GM18867 (cell line): Measurements from ENCODE around the gene MBD4.
"Not testable (repeated sequence)": the region's sequence is repeated elsewhere in the genome, so short reads cannot be mapped to it uniquely, and the experiment has no call there.

ENCODE experiments used
- ATAC-seq: cut with Tn5 transposase; IDR thresholded peaks from one replicate; pipeline ENCODE4 v1.9.1; 2021; ENCODE audit warnings: mild to moderate bottlenecking, moderate library complexity; ENCODE audit not compliant: unreplicated experiment

MBD4 gene

DNA sequence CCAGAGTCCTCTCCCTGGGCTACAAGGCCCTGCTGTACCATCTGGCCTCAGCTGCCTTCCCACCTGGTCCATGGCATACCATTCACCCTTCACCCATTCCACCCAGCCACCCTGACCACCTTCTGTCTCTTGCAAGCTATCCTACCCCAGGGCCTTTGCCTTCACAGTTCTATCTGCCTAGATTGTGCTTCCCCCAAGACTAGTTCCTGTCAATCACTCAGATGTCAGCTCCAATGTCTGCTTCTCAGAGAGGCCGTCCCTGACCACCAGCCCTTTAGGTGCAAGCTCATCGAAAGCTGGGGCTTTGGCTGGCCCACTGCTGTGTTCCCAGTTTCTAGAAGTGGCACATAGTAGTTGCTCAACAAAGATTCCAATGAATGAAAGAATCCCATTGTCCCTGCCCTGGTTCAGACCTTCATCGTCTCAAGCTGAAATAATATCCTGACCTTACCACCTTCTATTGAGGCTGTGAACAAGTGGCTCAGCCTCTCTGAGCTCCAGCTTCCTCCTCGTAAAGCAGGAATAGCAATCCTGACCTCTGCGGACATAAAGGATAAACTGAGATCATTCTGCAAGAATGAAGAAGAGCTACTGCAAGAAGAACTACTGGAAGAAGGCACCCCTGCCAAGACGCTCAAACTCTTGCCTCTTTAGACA, 27.1 kb downstream of the MBD4 start:
- no peak for ATAC-seq

DNA sequence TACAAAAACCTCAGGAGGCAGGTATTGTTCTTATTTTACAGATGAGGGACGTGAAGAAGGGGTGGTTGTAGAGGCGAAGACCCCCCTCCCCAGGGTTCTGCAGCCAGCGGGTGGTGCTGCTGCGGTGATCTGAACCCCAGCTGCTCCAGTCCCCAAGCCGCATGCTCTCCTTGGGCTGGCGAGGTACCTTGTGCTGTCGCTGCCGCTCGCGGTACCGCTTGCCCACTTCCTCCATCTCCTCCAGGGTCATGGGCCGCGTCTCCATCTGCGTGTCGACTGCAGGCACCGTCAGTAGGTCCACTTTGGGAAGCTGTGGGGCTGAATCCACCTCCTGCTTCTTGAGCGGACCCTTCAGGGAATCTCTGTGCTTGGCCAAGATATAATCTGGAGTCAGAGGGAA, 28.8 kb downstream of the MBD4 start:
- ATAC-seq = no peak

DNA sequence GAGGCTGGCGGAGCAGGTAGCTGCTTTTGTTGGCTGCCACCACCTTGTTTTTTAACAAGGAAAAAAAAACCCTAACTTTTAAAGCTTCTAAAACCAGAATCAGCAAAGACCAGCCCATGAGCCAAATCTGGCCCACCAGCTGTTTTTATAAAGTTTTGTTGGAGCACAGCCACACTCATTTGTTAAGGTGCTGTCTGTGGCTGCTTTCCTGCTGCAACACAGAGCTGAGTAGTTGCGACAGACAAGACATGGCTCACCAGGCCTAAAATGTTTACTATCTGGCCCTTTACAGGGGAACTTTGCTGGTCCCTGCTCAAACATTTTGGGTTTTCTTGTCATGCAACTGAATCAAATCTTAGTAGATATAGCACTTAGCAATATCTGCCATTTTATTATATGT, 30.2 kb downstream of the MBD4 start:
- ATAC-seq = no peak

DNA sequence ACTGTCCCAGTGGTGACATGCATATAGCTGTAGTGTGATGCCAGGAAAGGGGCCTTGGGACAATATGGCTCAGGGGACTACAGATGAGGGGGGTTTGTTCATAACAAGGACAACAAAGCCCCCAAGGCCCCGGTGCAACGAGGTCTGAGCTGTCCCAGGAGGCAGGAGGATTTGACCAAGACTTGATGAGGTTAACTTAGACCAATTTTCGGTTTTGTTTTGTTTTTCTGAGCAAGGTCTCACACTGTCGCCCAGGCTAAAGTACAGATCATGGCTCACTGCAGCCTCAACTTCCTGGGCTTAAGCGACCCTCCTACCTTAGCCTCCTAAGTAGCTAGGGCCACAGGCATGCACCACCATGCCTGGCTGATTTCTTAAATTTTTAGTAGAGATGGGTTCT, 35.1 kb downstream of the MBD4 start:
- no peak for ATAC-seq

DNA sequence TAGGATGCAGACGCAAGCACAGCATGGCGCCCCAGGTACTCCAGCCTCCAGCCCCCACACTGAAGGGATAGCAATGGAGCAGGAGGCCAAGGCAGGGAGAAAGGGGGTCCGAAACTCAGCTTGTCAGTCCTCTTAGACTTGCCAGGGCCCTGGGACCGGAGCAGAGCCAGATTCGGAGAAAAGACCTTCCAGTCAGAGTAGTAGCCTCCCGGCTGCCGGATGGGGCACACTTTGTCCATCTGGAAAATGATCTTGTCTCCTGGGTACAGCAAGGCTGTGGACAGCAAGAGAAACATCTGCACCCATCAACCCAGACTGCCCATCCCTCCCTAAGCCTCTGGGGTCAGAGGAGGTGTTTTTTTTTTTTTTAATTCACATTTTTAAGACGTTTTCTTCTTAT, 35.6 kb downstream of the MBD4 start:
- ATAC-seq = no peak

DNA sequence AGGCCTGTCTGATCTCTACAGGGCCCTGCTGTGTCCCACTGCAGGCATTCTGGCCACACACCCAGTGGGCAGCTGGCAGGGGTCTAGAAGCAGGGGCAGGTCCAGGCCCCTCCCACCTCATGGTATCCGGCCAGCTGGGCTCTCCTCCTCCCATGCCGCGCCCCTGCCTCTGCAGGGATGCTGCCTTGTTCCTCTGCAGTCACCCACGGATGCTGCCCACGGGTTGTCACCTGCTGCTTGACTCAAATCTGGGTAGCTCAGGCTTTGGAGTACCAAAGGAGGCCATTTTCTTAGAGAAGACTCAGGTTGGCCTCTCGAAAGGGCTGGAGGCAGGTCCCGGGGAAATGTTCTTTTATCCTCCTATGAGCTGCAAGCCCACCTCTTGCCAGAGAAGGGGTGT, 36.3 kb downstream of the MBD4 start:
- ATAC-seq = no peak

DNA sequence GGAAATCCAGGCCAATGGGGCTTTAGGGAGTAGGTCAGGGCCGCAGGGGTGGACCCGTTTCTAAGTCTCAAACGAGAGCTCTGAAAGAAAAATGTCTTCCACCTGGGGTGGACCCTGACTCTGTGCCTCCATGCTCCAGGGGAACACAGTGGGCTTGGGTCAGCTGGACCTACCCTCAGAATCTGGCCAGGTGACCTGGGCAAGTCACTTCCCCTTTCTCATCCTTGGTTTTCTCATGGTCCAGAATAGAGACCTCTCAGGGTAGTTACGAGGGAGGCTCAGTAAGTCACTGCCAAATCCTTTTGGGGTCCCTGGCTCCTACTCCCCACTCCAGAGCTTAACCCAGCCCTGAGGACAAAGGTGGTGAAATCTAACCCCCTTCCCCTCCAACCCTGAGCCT, 37.1 kb downstream of the MBD4 start:
- no peak for ATAC-seq

DNA sequence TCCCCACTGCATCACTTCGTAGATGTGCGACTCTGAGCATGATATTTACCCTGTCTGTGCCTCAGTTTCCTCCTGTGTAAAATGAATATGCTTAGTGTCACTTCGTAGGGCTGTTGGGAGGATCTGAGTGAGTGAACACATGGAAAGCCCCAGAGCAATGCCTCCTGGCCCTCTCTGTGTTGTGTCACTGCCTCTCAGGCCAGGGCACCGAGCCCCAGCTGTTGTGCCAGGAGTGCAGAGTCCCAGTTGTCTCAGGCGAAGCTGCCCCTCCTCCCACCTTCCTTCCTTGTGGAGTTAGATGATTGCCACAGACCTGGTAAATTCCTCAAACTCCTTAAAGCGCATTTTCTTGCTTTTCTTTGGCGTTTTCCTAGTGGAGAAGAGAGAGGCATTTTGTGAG, 37.5 kb downstream of the MBD4 start:
- no peak for ATAC-seq

DNA sequence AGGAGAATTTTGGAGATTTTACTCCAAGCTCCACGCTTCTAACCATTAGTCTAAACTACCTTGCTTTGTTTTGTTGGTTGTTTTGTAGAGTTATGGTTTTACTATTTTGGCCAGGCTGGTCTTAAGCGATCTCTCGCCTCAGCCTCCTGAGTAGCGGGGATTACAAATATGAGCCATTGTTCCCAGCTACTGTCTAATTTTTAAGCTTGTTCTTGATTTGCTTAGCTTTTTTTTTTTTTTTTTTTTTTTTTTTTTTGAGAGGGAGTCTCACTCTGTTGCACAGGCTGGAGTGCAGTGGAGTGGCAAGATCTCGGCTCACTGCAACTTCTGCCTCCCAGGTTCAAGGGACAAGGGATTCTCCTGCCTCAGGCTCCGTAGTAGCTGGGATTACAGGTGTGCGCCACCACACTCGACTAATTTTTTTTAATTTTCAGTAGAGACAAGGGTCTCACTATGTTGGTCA, 39.8 kb downstream of the MBD4 start:
- ATAC-seq = no peak

DNA sequence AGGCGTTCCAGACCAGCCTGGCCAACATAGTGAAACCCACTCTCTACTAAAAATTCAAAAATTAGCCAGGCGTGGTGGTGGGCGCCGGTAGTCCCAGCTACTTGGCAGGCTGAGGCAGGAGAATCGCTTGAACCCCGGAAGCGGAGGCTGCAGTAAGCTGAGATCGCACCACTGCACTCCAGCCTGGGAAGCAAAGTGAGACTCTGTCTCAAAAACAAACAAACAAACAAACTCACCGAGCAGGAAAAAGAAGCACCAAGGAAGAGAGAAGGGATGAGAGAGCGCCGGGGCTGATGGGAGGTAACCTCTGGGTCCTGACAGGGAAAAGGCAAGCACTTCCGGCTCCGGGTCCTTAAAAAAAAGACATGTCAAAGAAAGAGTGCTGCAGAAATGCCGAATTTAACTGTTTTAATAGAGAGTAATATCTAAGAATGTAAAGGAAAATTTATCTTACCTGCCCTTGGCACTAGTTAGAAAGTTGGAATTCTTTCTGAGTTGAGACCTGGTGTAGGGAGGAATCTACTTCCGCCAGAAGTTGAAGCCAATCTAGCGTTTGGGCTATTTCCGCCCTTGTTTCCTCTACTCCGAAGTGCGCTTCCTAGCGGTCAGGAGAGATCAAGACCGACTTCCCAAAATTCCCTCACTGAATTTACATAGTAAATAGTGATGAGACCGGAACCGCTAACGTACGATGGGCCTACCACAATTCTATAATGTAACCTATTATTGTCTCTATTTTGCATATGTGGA, 40.4 kb downstream of the MBD4 start:
- peak; percentile 83 for ATAC-seq

DNA sequence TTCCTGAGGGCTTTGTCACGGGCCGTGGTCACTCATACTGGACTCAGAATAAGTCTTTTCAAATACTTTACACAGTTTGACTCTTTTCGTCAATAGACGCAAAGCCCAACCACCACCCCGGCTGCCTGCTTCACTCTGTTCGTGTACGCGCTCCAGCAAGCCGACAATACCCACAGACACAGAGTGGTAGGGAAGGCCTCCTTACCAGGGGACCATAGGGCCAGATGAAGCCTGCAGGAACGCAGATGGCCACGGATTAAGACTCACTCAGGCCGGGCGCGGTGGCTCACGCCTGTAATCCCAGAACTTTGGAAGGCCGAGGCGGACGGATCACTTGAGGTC, 41.0 kb downstream of the MBD4 start:
- ATAC-seq = no peak

DNA sequence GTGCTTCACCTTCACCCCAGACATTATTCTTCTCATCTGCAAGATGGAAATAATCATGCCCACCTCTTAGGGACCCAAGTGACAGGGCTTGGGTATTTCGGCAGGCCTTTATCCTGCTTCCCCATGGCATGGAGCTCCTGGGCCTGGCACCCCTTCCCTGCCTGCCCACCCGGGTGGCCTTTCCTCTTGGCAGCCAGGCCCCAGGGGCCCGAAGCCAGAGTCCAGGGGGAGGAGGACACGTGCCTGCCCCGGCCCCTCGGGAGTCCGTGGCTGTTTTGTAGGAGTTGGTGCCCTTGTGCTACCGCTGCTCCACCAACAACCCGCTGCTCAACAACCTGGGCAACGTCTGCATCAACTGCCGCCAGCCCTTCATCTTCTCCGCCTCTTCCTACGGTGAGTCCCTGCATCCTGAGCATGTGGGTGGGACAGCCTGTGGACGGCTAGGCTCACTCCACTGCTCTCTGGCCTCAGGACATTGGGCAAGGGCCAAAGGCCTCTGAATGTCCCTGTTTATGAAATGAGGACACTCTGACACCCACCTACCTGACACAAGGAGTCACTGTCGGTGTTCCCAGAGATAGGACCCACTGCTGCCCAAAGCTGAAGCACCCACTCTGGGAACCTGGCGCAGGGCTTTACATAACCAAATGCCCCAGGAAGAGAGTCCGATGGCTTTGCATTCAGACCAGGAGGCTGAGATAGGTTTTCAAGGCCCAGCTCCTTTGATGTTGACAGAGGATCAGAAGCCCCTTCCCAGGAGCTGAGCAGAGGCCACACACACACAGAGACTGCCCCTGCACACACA, 45.8 kb downstream of the MBD4 start:
- not testable (repeated sequence) for ATAC-seq

DNA sequence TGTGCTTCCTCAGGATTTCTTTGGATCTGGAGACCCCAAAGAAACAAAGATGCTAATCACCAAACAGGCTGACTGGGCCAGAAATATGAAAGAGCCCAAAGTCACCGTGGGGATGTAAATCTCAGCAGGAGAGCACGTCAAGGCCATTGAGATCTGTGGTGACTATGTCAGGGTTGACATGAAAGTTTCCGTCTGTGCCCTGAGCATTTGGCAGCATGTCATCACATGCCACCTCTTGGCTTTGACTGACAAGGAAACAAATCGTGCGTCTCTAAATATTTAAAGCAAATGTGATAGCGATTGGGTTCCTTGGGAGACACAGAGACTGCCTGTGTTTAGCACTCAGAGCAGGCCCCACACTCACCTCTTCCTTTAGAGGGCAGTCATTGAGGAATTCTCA, 46.5 kb downstream of the MBD4 start:
- no peak for ATAC-seq

DNA sequence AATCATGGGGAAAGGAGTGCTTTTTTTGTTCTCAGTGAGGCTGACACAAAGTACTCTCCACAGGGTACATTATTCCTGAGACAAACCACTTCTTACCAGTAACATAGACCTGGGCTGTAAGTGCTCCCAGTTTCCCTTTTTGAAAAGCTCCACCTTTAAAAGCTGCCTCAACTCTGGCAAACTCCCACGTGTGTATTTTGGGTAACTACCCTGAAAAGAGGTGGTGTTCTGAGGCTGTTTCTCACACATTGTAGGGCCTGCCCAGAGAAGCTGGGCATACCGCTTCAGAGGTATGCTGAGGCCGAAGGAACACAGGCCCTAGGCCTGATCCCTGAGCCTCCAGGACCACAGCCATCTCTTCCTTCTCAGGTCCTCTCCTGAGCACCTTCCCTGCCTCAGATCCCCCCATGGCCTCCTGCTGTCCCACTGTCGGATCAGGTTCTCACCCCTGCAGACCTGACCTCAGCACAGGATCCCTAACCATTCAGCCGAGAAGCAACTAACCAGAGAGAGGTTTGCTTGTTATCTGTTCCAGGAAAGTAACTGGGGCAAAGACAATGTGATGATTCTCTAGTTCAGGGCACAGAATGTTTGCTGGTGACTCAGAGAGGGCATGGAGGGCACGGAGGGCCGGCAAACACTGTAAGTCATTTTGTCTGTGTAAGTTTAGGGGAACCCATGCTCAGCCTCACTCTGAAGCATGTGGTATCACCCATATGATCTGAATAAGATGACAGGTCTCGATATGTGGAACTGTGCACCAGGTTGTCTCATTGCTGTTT, 47.5 kb downstream of the MBD4 start:
- ATAC-seq = not testable (repeated sequence)

DNA sequence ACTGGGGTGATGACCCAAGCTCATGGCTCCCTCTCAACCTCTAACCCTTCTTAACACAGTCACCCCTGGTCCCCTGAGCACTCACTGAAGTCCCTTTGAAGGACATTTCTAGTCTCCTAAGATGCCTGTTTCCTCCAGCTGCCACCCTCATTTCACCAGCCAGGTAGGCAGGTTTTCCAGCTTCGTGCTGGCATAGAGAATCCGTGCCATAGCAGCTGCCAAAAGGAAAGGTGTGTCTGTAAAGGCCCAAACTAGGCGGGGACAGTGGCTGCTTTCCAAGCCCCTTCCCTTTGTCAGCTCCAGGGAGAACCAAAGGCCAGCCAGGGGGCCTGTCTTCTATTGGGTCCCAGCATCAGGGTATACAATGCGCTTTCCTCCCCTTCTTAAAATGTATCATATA, 48.2 kb downstream of the MBD4 start:
- ATAC-seq = not testable (repeated sequence)

DNA sequence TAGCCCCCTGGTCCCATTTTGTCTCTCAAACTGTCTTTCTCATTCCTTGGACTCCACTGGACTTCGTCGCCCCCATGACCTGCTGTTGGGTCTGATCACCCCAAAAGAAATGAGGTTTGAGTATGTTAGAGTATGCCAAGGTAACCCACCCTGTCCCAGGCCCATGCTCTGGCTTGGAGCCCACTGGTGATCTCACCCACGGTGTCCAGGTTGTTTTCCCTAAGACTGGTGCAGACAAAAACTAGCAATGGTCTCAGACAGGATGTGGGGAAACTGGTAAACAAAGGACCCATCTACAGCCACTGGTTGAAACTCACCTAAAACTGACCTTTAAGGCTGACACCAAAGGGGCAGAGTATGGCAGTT, 50.2 kb downstream of the MBD4 start:
- ATAC-seq = no peak

DNA sequence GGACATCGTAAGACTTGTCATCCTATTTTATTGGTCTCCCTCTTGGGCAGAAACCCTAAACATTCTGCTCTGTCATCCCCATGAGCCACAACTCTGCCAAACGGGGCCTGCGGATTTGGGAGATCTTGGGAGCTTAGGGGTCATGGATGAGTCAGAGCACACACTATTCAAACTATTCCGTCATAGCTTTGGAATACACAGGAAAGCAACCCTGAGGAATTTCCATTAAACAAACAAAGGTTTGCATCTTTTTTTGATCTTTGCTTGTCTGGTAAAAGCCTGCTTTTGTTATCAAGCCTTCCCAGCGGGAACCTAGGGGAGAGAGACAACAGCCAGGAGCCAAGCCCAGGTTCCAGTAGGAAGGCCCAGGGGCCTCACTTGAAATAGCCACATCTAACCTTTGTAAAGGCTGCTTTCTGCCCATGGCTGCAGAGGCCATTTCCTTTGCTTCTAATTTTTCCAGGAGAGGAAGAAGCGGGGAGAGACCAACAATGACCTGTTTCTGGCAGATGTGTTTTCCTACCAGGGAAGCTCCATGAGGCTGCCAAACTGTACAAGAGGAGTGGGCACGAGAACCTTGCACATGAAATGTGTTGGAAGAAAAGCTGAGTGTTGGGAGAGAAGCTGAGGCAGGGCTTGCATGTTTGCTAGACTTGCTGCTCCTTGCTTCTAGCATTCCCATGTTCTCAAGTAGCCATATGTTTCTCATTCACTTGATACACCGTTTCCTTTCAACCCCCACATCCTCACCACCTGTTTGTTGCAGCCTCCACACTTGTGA, 50.8 kb downstream of the MBD4 start:
- ATAC-seq = not testable (repeated sequence)

DNA sequence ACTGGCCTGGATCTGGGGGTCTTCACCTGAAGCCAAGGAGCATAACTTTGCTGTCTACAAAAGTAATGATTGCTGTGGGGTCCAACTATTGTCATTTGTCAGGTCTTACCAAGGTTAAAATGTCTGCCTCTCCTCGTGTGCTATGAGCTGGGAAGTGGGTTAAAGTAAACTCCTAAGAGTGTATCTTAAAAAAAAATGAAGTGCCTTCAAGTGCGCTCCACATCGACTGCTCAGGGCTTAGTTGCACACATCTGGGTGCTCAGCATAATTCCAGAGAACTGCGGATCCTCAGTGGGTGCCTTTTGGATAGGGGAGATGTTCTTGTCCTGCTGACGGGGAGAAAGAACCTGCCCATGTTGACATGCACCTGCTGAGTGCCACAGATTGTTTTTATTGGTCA, 52.3 kb downstream of the MBD4 start:
- no peak for ATAC-seq

DNA sequence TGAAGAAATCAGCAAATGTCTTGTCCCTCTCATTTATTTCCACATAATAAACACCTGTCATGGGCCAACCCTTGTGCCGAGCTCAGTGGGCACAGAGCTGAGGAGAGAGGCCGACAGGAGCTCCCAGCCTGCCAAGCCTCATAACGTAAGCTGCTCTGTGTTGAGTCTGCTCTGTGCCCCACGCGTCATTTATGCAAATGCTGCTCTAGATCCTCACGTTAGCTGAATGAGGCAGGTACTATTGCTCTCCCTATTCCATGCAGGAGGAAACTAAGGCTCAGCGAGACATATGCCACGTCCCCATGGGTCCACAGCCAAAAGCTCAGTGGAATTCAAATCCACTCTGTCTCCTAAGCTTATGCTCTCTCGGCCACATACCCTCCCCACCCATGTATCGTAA, 52.8 kb downstream of the MBD4 start:
- ATAC-seq = no peak

DNA sequence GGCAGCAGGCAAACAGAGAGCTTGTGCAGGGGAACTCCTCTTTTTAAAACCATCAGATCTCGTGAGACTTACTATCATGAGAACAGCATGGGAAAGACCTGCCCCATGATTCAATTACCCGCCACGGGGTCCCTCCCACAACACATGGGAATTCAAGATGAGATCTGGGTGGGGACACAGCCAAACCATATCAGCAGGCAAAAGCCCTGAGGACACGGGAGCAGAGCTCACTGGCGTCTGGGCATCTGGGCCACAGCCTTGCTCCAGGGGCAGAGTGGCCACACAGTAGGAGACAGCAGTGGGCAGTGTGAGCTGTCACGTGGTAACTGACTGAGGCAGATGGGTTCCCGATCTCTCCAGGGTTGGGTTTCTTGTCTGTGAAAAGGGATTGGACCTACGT, 54.2 kb downstream of the MBD4 start:
- not testable (repeated sequence) for ATAC-seq
